ENCODE results near the gene NABP2.
A peak's percentile ranks its signal among the peaks of the same experiment; 100 is the strongest.

The NABP2 gene

GRCh38 chr12:56213878-56214277, 10.3 kb upstream of the NABP2 start:
- DNase-seq (ENCODE audit: low read depth): no peak

GRCh38 chr12:56216461-56216860, 7.7 kb upstream of the NABP2 start:
- DNase-seq (ENCODE audit: low read depth): no peak

DNA sequence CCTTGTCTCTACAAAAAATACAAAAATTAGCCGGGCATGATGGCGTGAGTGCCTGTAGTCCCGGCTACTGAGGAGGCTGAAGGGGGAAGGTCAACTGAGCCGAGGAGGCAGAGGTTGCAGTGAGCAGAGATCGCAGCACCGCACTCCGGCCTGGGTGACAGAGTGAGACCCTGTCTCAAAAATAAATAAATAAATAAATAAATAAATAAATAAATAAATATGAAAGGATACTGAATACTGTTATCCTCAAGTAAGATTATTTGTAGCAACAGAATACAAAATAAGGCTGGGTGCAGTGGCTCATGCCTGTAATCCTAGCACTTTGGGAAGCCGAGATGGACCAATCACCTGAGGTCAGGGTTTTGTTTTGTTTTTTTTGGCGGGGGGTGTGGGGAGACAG, 4.3 kb upstream of the NABP2 start:
- no peak for DNase-seq (ENCODE audit: low read depth)

DNA sequence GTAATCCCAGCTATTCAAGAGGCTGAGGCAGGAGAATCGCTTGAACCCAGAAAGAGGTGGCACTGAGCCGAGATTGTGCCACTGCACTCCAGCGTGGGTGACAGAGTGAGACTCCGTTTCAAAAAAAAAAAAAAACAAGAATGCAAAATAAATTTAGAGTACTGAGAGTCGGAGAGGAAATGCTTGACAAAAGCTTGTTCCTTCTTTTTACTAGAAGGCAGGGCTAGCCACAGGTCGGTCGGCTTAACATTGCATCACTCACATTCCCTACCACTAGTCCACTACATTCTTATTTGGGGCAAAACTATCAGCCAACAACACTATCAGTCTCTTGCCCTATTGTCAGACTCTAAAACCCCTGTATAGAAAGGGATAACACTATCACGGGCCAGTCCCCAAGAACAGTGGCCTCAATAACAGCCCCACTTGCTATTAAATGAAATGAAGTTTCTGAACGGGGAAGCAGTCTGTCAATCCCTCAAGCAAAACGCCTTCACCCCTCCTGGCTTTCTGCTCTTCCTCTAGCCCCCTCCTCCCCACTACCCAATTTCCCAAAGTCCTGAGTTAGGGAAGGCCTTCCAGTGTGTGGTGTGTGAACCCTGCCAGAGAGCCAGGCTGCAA, 3.4 kb upstream of the NABP2 start:
- DNase-seq (ENCODE audit: low read depth): peak; percentile 75

DNA sequence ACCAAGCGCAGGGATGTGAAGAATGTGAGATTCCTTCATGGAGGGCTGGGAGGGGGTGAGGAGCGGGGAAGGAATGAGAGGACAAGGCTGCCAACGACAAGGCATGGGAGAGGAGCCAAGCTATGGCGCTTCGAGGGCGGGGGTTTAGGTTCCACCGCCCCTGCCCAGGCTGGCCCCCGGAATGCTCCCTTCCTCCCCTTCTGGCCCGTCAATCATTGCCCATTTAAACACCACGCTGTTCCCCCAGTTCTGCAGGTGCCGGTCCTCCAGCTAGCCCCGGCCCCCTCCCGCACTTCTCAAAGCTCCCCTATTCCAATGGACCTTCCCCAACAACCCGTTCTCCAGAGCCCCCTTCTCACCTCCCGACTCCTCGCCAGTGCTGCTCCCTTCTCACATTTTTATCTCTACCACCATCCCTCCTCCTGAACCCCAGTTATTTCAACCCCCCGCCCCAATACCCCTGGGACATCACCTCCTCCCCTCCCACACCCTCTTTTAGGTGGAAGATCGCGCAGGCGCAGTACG, 2.8 kb upstream of the NABP2 start:
- peak; percentile 58 for DNase-seq (ENCODE audit: low read depth)

DNA sequence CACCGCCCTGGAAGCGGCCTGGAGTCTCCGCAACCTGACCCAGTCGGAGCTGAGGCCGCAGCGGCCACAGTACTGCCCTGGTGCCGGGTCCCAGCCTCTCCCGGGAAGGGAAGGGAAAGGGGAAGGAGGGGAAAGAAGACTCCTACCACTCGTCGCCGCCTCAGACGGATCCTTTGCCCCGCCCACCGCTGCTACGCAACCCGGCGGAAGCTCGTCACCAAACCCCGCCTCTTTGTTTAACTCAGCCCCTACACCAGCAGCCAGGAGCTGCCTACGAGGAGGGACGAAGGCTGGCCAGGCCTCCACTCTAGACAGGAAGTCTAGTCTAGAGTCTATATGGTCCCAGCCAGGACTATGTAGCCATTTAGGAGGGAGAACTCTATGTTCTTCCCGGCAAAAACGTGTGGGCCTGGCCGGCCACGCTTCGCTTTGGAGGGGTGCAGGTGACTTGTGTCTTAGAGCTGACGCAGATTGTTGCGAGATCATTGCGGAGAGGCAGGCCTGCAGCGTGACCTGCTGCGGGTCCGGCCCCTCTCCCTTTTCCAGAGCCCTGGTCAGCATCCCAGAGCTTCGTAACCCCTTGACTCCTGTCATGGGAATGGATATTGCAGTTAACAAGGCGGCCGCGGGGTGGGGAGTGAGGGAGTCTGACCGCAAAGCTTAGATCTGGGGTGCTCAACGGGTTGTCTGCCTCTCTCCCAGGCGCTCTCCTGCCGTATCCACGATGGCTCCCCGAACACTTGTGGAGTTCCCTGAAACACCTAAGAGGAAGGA, 2.2 kb upstream of the NABP2 start, which contains the start of gene RNF41:
Gene RNF41 (minus strand): TSS at position 166 of the 774 bp plus-strand sequence. CDS start 7,875 bp downstream, outside the sequence.
- DNase-seq (ENCODE audit: low read depth): peak; percentile 97

- DNase-seq (ENCODE audit: low read depth): no peak
Measured at GRCh38 chr12:56222531-56222895, 1.6 kb upstream of the NABP2 start.

- DNase-seq (ENCODE audit: low read depth): no peak
Measured at GRCh38 chr12:56223571-56224101, 506 bp upstream of the NABP2 start.

- DNase-seq (ENCODE audit: low read depth): no peak
Measured at GRCh38 chr12:56224954-56225353, 812 bp downstream of the NABP2 start.

DNA sequence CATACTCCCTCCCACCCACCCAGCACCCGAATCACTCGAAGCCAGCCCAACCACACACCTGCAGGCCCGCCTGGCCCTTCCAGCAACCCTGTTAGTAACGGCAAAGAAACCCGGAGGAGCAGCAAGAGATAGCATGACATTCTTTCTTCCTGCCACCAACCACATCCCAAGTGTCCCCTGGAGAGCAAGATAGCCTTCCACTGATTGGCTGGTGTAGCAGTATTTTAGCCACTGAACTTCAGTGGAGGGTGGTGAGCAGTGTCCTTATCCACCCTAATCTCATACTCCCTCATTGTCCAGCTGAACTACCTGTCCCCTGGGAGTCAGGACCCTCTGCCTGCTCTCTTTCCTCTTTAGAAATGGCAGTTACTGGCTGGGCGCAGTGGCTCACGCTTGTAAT, 4.9 kb downstream of the NABP2 start:
- no peak for DNase-seq (ENCODE audit: low read depth)

GRCh38 chr12:56229916-56230431, 5.8 kb downstream of the NABP2 start, which contains the start of gene SLC39A5:
Gene SLC39A5 (plus strand): TSS chr12:56230051. CDS start chr12:56231275, 1,224 bp downstream.
- DNase-seq (ENCODE audit: low read depth): no peak

- DNase-seq (ENCODE audit: low read depth): no peak
Measured at GRCh38 chr12:56230432-56231183, 6.5 kb downstream of the NABP2 start.

DNA sequence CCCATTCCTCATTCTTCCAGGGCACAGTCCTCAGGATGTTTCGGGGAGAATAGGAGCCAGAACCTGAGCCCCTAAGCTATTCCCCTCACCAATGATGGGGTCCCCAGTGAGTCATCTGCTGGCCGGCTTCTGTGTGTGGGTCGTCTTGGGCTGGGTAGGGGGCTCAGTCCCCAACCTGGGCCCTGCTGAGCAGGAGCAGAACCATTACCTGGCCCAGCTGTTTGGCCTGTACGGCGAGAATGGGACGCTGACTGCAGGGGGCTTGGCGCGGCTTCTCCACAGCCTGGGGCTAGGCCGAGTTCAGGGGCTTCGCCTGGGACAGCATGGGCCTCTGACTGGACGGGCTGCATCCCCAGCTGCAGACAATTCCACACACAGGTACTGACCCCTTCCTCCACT, 7.0 kb downstream of the NABP2 start:
- DNase-seq (ENCODE audit: low read depth): no peak

DNA sequence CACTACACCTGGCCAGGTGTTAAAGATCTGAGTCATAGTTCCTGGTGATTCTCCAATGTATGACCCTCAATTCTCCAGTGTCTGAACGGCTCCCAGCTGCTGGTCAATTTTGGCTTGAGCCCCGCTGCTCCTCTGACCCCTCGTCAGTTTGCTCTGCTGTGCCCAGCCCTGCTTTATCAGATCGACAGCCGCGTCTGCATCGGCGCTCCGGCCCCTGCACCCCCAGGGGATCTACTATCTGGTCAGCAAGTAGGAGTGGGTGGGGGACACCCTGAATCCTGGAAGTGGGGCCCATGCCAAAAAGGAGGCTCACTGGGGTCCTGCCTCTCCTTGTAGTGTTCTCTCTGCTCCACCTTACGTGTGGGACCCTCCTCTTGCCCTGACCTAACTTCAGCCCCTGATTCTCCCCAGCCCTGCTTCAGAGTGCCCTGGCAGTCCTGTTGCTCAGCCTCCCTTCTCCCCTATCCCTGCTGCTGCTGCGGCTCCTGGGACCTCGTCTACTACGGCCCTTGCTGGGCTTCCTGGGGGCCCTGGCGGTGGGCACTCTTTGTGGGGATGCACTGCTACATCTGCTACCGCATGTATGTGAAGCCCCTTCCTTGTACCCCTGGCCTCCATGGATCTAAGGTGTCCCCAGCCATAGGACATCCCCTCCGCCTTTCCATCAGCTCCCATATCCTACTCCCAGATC, 10.7 kb downstream of the NABP2 start:
- DNase-seq (ENCODE audit: low read depth): no peak

DNA sequence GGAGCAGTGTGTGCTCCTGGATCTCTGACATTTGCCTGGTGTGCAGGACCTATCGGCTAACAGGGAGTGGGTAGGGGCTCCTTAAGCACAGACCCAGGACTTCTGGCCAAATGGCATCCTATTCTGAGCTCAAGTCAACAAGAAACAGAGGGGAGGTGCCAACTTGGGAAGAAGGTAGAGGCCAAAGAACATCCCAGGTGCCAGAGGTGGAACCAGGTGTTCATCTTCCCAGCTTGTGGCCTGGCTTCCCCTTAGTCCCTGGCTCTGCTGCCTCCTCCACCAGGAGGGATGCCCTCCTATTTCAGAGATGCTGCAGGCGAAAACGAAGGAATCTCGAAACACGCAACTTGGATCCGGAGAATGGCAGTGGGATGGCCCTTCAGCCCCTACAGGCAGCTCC, 11.9 kb downstream of the NABP2 start:
- DNase-seq (ENCODE audit: low read depth): no peak

DNA sequence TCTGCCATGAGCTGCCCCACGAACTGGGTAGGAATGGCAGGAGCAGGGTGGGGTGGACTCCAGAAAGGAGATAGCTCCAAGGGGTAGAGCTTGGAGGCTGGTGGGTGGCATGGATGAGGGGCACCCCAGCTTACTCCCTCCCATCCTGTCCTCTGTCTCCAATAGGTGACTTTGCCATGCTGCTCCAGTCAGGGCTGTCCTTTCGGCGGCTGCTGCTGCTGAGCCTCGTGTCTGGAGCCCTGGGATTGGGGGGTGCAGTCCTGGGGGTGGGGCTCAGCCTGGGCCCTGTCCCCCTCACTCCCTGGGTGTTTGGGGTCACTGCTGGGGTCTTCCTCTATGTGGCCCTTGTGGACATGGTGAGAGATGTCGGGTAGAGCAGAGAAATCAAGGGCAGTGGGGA, 12.8 kb downstream of the NABP2 start:
- DNase-seq (ENCODE audit: low read depth): no peak

GRCh38 chr12:56237552-56237951, 13.4 kb downstream of the NABP2 start:
- DNase-seq (ENCODE audit: low read depth): no peak

GRCh38 chr12:56241424-56242303, 17.5 kb downstream of the NABP2 start:
- DNase-seq (ENCODE audit: low read depth): no peak

DNA sequence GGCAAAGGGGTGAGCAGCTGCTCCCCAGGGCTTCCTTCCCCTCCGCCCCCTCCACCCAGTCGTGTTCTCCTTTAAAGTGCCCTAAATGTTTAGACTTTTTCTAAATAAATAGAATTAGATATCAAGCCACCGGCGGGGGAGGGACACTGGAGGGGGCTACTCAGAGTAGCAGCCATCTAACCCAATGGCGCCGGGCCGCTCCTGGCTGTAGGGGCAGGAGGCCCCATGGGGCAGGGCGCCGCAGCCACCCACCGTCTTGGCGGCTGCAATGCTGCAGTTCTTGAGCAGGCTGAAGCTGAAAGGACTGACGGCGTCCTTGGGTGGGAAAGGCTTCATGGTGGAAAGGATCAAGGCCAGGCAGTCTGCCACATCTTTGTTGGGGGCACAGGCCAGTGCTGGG, 18.8 kb downstream of the NABP2 start:
- no peak for DNase-seq (ENCODE audit: low read depth)

- DNase-seq (ENCODE audit: low read depth): peak; percentile 34
Measured at GRCh38 chr12:56243731-56244181, 19.6 kb downstream of the NABP2 start.
